Measurements from ENCODE around the gene CLEC17A.
"Not testable (repeated sequence)": the region's sequence is repeated elsewhere in the genome, so short reads cannot be mapped to it uniquely, and the experiment has no call there.

CLEC17A gene

GRCh38 chr19:14559916-14560775, 22.7 kb upstream of the CLEC17A start:
- no peak for DNase-seq

GRCh38 chr19:14560776-14561108, 22.1 kb upstream of the CLEC17A start:
- no peak for DNase-seq

- DNase-seq = no peak
These were observed 21.6 kb upstream of the CLEC17A start for GRCh38 chr19:14561249-14561648.

- DNase-seq = peak; percentile 43 to 51
These were observed 21.0 kb upstream of the CLEC17A start for GRCh38 chr19:14561847-14562351.

GRCh38 chr19:14562660-14563589, 20.0 kb upstream of the CLEC17A start:
- DNase-seq = no peak

GRCh38 chr19:14563590-14563926, 19.3 kb upstream of the CLEC17A start:
- DNase-seq = no peak

- peak; percentile 57 to 58 for DNase-seq
These were observed 18.8 kb upstream of the CLEC17A start for GRCh38 chr19:14563989-14564651.

- not testable (repeated sequence) for DNase-seq
These were observed 18.1 kb upstream of the CLEC17A start for GRCh38 chr19:14564652-14565297.

- DNase-seq = no peak
These were observed 17.6 kb upstream of the CLEC17A start for GRCh38 chr19:14565298-14565679.

- DNase-seq = no peak
These were observed 16.8 kb upstream of the CLEC17A start for GRCh38 chr19:14565765-14566711.

GRCh38 chr19:14566712-14567077, 16.2 kb upstream of the CLEC17A start:
- no peak for DNase-seq

GRCh38 chr19:14567079-14567478, 15.8 kb upstream of the CLEC17A start:
- no peak for DNase-seq

GRCh38 chr19:14570864-14571527, 11.9 kb upstream of the CLEC17A start:
- no peak for DNase-seq

GRCh38 chr19:14571695-14572490, 11.0 kb upstream of the CLEC17A start, which contains the start of gene NDUFB7:
Gene NDUFB7, minus strand, starts transcription at chr19:14572066. Its CDS starts 66 bp downstream, at chr19:14572000.
- DNase-seq = peak; percentile 93 to 94

- no peak for DNase-seq
These were observed 7.4 kb upstream of the CLEC17A start for GRCh38 chr19:14575428-14575980.

GRCh38 chr19:14576363-14576762, 6.5 kb upstream of the CLEC17A start:
- DNase-seq = no peak

- no peak for DNase-seq
These were observed 5.6 kb upstream of the CLEC17A start for GRCh38 chr19:14577264-14577663.

- DNase-seq = peak in 1 of 2 donors; percentile 15
These were observed 4.9 kb upstream of the CLEC17A start for GRCh38 chr19:14577885-14578427.

GRCh38 chr19:14580623-14581237, 2.2 kb upstream of the CLEC17A start:
- no peak for DNase-seq
